NCI-H2227 treated with DMSO at 0.1 percent for 48 hours (cell line): Measurements from ENCODE around the gene CNGB1.
"Not testable (repeated sequence)": the region's sequence is repeated elsewhere in the genome, so short reads cannot be mapped to it uniquely, and the experiment has no call there.

Experiments
- DNase-seq: peaks from one replicate; lab custom pipeline; 2025; lab: John Stamatoyannopoulos, UW

Gene CNGB1

GRCh38 chr16:57951204-57951960 is 19.5 kb downstream of the CNGB1 start:
- no peak for DNase-seq

- no peak for DNase-seq
Measured at GRCh38 chr16:57950382-57950781, 20.5 kb downstream of the CNGB1 start.

- no peak for DNase-seq
Measured at GRCh38 chr16:57949595-57950238, 21.2 kb downstream of the CNGB1 start.

GRCh38 chr16:57949013-57949412 is 21.9 kb downstream of the CNGB1 start:
- DNase-seq, result no peak

GRCh38 chr16:57948027-57948426 is 22.9 kb downstream of the CNGB1 start:
- no peak for DNase-seq

- DNase-seq, result no peak
Measured at GRCh38 chr16:57947261-57947660, 23.7 kb downstream of the CNGB1 start.

- no peak for DNase-seq
Measured at GRCh38 chr16:57946181-57946801, 24.6 kb downstream of the CNGB1 start.

- DNase-seq, result no peak
Measured at GRCh38 chr16:57945740-57946138, 25.2 kb downstream of the CNGB1 start.

- DNase-seq, result no peak
Measured at GRCh38 chr16:57944970-57945739, 25.8 kb downstream of the CNGB1 start.

GRCh38 chr16:57943381-57943780 is 27.5 kb downstream of the CNGB1 start:
- DNase-seq, result not testable (repeated sequence)

GRCh38 chr16:57941901-57942300 is 29.0 kb downstream of the CNGB1 start:
- DNase-seq, result not testable (repeated sequence)

GRCh38 chr16:57941016-57941664 is 29.8 kb downstream of the CNGB1 start:
- peak; percentile 40 for DNase-seq

- DNase-seq, result no peak
Measured at GRCh38 chr16:57940382-57940966, 30.5 kb downstream of the CNGB1 start.

GRCh38 chr16:57939872-57940224 is 31.1 kb downstream of the CNGB1 start:
- DNase-seq, result no peak

- no peak for DNase-seq
Measured at GRCh38 chr16:57938936-57939871, 31.7 kb downstream of the CNGB1 start.

GRCh38 chr16:57938484-57938883 is 32.4 kb downstream of the CNGB1 start:
- no peak for DNase-seq

GRCh38 chr16:57937861-57938260 is 33.1 kb downstream of the CNGB1 start:
- no peak for DNase-seq

GRCh38 chr16:57935904-57936303 is 35.0 kb downstream of the CNGB1 start:
- DNase-seq, result no peak

GRCh38 chr16:57930533-57930932 is 40.4 kb downstream of the CNGB1 start:
- no peak for DNase-seq

GRCh38 chr16:57929250-57929649 is 41.7 kb downstream of the CNGB1 start:
- no peak for DNase-seq
